H9 (cell line): Measurements from ENCODE around the gene TDRD1. TPM values are rescaled to one million over a fixed set of nuclear protein-coding genes. Genes with fewer than 3 reads are reported as not detected.

Source experiments
- DNase-seq: peaks from one replicate; pipeline ENCODE4 v3.0.0-alpha.2; 2017
- H2AFZ ChIP-seq: one replicate; pipeline ENCODE4 v1.6.1; 2013; ENCODE audit warnings: mild to moderate bottlenecking, low read length, control low read depth, moderate library complexity
- H2AK5ac ChIP-seq: 2 replicates; pipeline ENCODE4 v1.6.1; 2013; ENCODE audit warnings: low read length, control low read depth, mixed read lengths; ENCODE audit not compliant: insufficient read length
- H2BK120ac ChIP-seq: one replicate; pipeline ENCODE4 v1.6.1; 2013; ENCODE audit warnings: low read depth, mild to moderate bottlenecking, low read length, control low read depth, inconsistent platforms; ENCODE audit not compliant: poor library complexity, severe bottlenecking
- H2BK12ac ChIP-seq: 2 replicates; pipeline ENCODE4 v1.6.1; 2013; ENCODE audit warnings: low read length, control low read depth, mixed read lengths, low read depth; ENCODE audit not compliant: insufficient read length
- H2BK15ac ChIP-seq: 2 replicates; pipeline ENCODE4 v1.6.1; 2013; ENCODE audit warnings: low read depth, low read length, control low read depth
- H2BK20ac ChIP-seq: one replicate; pipeline ENCODE4 v1.6.1; 2013; ENCODE audit warnings: low read depth, mild to moderate bottlenecking, low read length, control low read depth, inconsistent platforms; ENCODE audit not compliant: poor library complexity, severe bottlenecking
- H2BK5ac ChIP-seq: 2 replicates; pipeline ENCODE4 v1.6.1; 2013; ENCODE audit warnings: low read length, control low read depth, mixed read lengths; ENCODE audit not compliant: insufficient read length
- H3K14ac ChIP-seq: 2 replicates; pipeline ENCODE4 v1.6.1; 2013; ENCODE audit warnings: low read length, control low read depth; ENCODE audit not compliant: insufficient read depth
- H3K18ac ChIP-seq: 2 replicates; pipeline ENCODE4 v1.6.1; 2013; ENCODE audit warnings: low read depth, mild to moderate bottlenecking, mixed read lengths, low read length, control low read depth; ENCODE audit not compliant: insufficient read length
- H3K23ac ChIP-seq: 2 replicates; pipeline ENCODE4 v1.6.1; 2013; ENCODE audit warnings: low read length, control low read depth, mixed read lengths, low read depth; ENCODE audit not compliant: insufficient read length
- H3K23me2 ChIP-seq: 2 replicates; pipeline ENCODE4 v1.6.1; 2013; ENCODE audit warnings: low read depth, mild to moderate bottlenecking, mixed read lengths, low read length, control low read depth; ENCODE audit not compliant: insufficient read length, poor library complexity, severe bottlenecking
- H3K27ac ChIP-seq: 2 replicates; pipeline ENCODE4 v1.5.1; 2013; ENCODE audit warnings: low read length, control low read depth, mixed read lengths, low read depth; ENCODE audit not compliant: insufficient read length
- H3K27me3 ChIP-seq: 2 replicates; pipeline ENCODE4 v1.6.1; 2013; ENCODE audit warnings: low read length, control low read depth, inconsistent platforms; ENCODE audit not compliant: insufficient read depth
- H3K4ac ChIP-seq: 2 replicates; pipeline ENCODE4 v1.6.1; 2013; ENCODE audit warnings: low read depth, mild to moderate bottlenecking, control low read depth, inconsistent platforms, low read length, moderate library complexity
- H3K4me1 ChIP-seq: 2 replicates; pipeline ENCODE4 v1.6.1; 2013; ENCODE audit warnings: low read length, control low read depth, inconsistent platforms; ENCODE audit not compliant: insufficient read depth
- H3K4me2 ChIP-seq: 2 replicates; pipeline ENCODE4 v1.6.1; 2013; ENCODE audit warnings: low read length, control low read depth, mixed read lengths; ENCODE audit not compliant: insufficient read length, insufficient read depth
- H3K56ac ChIP-seq: 2 replicates; pipeline ENCODE4 v1.6.1; 2013; ENCODE audit warnings: low read depth, mild to moderate bottlenecking, mixed read lengths, low read length, control low read depth; ENCODE audit not compliant: insufficient read length
- H3K79me1 ChIP-seq: 2 replicates; pipeline ENCODE4 v1.6.1; 2013; ENCODE audit warnings: low read depth, mild to moderate bottlenecking, moderate library complexity, low read length, control low read depth, inconsistent platforms; ENCODE audit not compliant: insufficient read depth, poor library complexity, severe bottlenecking
- H3K79me2 ChIP-seq: 2 replicates; pipeline ENCODE4 v1.6.1; 2013; ENCODE audit warnings: low read length, control low read depth, inconsistent platforms; ENCODE audit not compliant: insufficient read depth
- H3K9ac ChIP-seq: 2 replicates; pipeline ENCODE4 v1.6.1; 2013; ENCODE audit warnings: low read length, control low read depth, mixed read lengths; ENCODE audit not compliant: insufficient read length; ENCODE audit errors: extremely low read depth
- H3K9me3 ChIP-seq: one replicate; pipeline ENCODE4 v1.6.1; 2013; ENCODE audit warnings: low read depth, low read length, inconsistent platforms; ENCODE audit not compliant: control insufficient read depth
- H3T11ph ChIP-seq: one replicate; pipeline ENCODE4 v1.6.1; 2013; ENCODE audit warnings: mild to moderate bottlenecking, low read length, control low read depth, inconsistent platforms
- H4K20me1 ChIP-seq: one replicate; pipeline ENCODE4 v1.6.1; 2013; ENCODE audit not compliant: control insufficient read depth, insufficient read length, insufficient read depth
- H4K5ac ChIP-seq: 2 replicates; pipeline ENCODE4 v1.6.1; 2013; ENCODE audit warnings: low read depth, mild to moderate bottlenecking, mixed read lengths, low read length, control low read depth; ENCODE audit not compliant: insufficient read length
- H4K8ac ChIP-seq: replicated peaks from 2 replicates; pipeline ENCODE4 v1.6.1; 2013; ENCODE audit warnings: low read length, control low read depth, mixed read lengths, low read depth; ENCODE audit not compliant: insufficient read length
- H4K91ac ChIP-seq: 2 replicates; pipeline ENCODE4 v1.6.1; 2013; ENCODE audit warnings: low read depth, mild to moderate bottlenecking, moderate library complexity, mixed read lengths, low read length, control low read depth; ENCODE audit not compliant: insufficient read length
- H3K27ac Mint-ChIP-seq, 3 experiments: 2 replicates in 2 of 3; 3 replicates in 1 of 3; pipeline ENCODE4 v1.8.0; 2020 to 2021; ENCODE audit warnings: mixed read lengths in 3 of 3, mild to moderate bottlenecking in 1 of 3, moderate library complexity in 1 of 3
- H3K27me3 Mint-ChIP-seq: 2 replicates; pipeline ENCODE4 v1.8.0; 2021; ENCODE audit warnings: low read depth, mild to moderate bottlenecking, moderate library complexity, mixed read lengths
- H3K36me3 Mint-ChIP-seq, 3 experiments: 2 replicates in 2 of 3; 3 replicates in 1 of 3; pipeline ENCODE4 v1.8.0; 2020 to 2021; ENCODE audit warnings: low read depth in 3 of 3, mixed read lengths in 3 of 3; ENCODE audit not compliant: insufficient read depth in 1 of 3
- H3K4me1 Mint-ChIP-seq, 2 experiments: 2 replicates each; pipeline ENCODE4 v1.8.0; 2020; ENCODE audit warnings: mixed read lengths in 2 of 2
- H3K4me3 Mint-ChIP-seq, 2 experiments: 2 replicates in 1 of 2; 3 replicates in 1 of 2; pipeline ENCODE4 v1.8.0; 2020 to 2021; ENCODE audit warnings: mild to moderate bottlenecking in 2 of 2, mixed read lengths in 2 of 2, moderate library complexity in 1 of 2
- H3K9me3 Mint-ChIP-seq, 2 experiments: 2 replicates in 1 of 2; 3 replicates in 1 of 2; pipeline ENCODE4 v1.8.0; 2020; ENCODE audit warnings: mild to moderate bottlenecking in 2 of 2, mixed read lengths in 2 of 2, moderate library complexity in 1 of 2
- WGBS: extraction: QIAGEN DNeasy Blood & Tissue Kit; methylation state at CpG from one replicate; pipeline ENCODE4 v1.1.7; 2013; ENCODE audit warnings: missing lambda C conversion rate, low lambda C conversion rate, mixed read lengths; ENCODE audit not compliant: insufficient read length; ENCODE audit errors: extremely low coverage; 5-methylcytosine and 5-hydroxymethylcytosine counted together
- total RNA-seq: library from RNA; stranded (reverse); gene quantifications from 2 replicates; pipeline ENCODE4 v1.2.1, GENCODE V29; 2021
- TF ChIP-seq, protein P1 (sequence below): fragments of 200-600 bp; sonication (generic); conservative IDR thresholded peaks from 3 replicates; pipeline ENCODE4 v1.8.0; 2021; ENCODE audit warnings: antibody characterized with exemption, mild to moderate bottlenecking

The TDRD1 gene
- total RNA-seq, 1 experiment from 2014 or later = 0.15 TPM

DNA sequence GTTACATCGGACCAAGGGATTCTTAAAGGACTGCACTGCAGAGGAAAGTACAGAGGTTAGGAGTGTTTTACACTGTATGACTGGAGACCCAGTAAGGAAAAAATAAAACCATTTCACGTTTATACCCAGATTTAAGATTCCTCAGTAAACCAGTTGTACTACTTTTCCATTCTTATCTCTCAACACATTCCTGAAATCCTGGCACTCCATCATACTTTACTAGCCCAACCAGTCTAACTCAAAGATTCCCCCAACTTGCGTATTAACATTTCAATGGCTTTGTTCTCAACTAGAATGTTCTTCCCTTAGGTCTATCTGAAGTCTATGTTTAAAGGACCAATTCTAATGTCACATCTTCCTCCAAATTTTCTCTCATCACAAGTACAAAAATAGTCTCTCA lies 13.1 kb upstream of the TDRD1 start:
- no peaks in the 10 kb centered on the region for H4K20me1 ChIP-seq
- no peak overlapping the region for H3K4ac ChIP-seq
- peak overlapping the region; percentile 14 for H3K4me2 ChIP-seq
- no peak overlapping the region for H2AK5ac ChIP-seq
- TF ChIP-seq, protein P1, sequence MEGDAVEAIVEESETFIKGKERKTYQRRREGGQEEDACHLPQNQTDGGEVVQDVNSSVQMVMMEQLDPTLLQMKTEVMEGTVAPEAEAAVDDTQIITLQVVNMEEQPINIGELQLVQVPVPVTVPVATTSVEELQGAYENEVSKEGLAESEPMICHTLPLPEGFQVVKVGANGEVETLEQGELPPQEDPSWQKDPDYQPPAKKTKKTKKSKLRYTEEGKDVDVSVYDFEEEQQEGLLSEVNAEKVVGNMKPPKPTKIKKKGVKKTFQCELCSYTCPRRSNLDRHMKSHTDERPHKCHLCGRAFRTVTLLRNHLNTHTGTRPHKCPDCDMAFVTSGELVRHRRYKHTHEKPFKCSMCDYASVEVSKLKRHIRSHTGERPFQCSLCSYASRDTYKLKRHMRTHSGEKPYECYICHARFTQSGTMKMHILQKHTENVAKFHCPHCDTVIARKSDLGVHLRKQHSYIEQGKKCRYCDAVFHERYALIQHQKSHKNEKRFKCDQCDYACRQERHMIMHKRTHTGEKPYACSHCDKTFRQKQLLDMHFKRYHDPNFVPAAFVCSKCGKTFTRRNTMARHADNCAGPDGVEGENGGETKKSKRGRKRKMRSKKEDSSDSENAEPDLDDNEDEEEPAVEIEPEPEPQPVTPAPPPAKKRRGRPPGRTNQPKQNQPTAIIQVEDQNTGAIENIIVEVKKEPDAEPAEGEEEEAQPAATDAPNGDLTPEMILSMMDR = no peak
- H3K79me1 ChIP-seq = peaks cover 7% of the 10 kb centered on the region
- no peak overlapping the region for H2BK20ac ChIP-seq
- no peak overlapping the region for H3K14ac ChIP-seq
- peaks cover 11 to 18% of the 10 kb centered on the region in 2 experiments for H3K9me3 Mint-ChIP-seq
- H3K56ac ChIP-seq = no peak overlapping the region
- peak overlapping the region; percentile 9 to 83 (median 35); a peak in 6 of 7 replicates for H3K27ac Mint-ChIP-seq
- peaks cover 23 to 29% of the 10 kb centered on the region in 2 experiments for H3K4me1 Mint-ChIP-seq
- no peaks in the 10 kb centered on the region for H3K23me2 ChIP-seq
- H3K9ac ChIP-seq = no peak overlapping the region
- no peak overlapping the region for H4K8ac ChIP-seq
- peaks cover 2% of the 10 kb centered on the region; the same call in 1 of the 2 replicates for H3K79me2 ChIP-seq
- H4K91ac ChIP-seq = no peak overlapping the region
- H3K36me3 Mint-ChIP-seq = peaks cover 30 to 50% (median 46%) of the 10 kb centered on the region in 3 experiments
- no peaks in the 10 kb centered on the region for H3K27me3 Mint-ChIP-seq
- H2BK5ac ChIP-seq = no peak overlapping the region
- H3K18ac ChIP-seq = no peak overlapping the region
- H2AFZ ChIP-seq = no peak overlapping the region
- H2BK120ac ChIP-seq = no peak overlapping the region
- no peak overlapping the region; a peak in 2 of 5 replicates for H3K4me3 Mint-ChIP-seq
- H3K27me3 ChIP-seq = no peaks in the 10 kb centered on the region
- H3K23ac ChIP-seq = no peak overlapping the region
- H3K4me1 ChIP-seq = peaks cover 2% of the 10 kb centered on the region; the same call in 1 of the 2 replicates
- no peaks in the 10 kb centered on the region for H3K9me3 ChIP-seq
- no peak for DNase-seq
- no peak overlapping the region for H2BK12ac ChIP-seq
- H4K5ac ChIP-seq = no peak overlapping the region
- no peak overlapping the region for H2BK15ac ChIP-seq
- no peak overlapping the region for H3K27ac ChIP-seq
- no CpG with 5 or more reads among the region's 3 CpGs for WGBS
- H3T11ph ChIP-seq = no peak overlapping the region
